SK-N-MC (cell line): Measurements from ENCODE around the gene EPHB4.

Source experiments
- EZH2 ChIP-seq: fragments of 200-600 bp; sonication (generic); IDR thresholded peaks from one replicate; pipeline ENCODE4 v1.6.1; 2017; ENCODE audit warnings: antibody characterized with exemption
- POLR2AphosphoS5 ChIP-seq: IDR thresholded peaks from 2 replicates; pipeline ENCODE4 v1.6.1; 2012; ENCODE audit warnings: mild to moderate bottlenecking, low read depth, low read length, borderline replicate concordance

- TF ChIP-seq POLR2AphosphoS5: no peak
- no peak for TF ChIP-seq EZH2
Observed at GRCh38 chr7:100873599-100874299, 46.4 kb upstream of the EPHB4 start.
